AG09319 (cell line): ENCODE data around the gene ARHGEF11.

Source experiments
- DNase-seq: peaks from one replicate; pipeline ENCODE4 v3.0.0-alpha.2; 2010; ENCODE audit warnings: low read depth; ENCODE audit errors: extremely low read depth
- TF ChIP-seq, protein P1 (sequence below): IDR thresholded peaks from 2 replicates; pipeline ENCODE4 v1.5.1; 2011; ENCODE audit warnings: low read depth, mild to moderate bottlenecking, inconsistent platforms, low read length, moderate library complexity

Gene ARHGEF11

DNA sequence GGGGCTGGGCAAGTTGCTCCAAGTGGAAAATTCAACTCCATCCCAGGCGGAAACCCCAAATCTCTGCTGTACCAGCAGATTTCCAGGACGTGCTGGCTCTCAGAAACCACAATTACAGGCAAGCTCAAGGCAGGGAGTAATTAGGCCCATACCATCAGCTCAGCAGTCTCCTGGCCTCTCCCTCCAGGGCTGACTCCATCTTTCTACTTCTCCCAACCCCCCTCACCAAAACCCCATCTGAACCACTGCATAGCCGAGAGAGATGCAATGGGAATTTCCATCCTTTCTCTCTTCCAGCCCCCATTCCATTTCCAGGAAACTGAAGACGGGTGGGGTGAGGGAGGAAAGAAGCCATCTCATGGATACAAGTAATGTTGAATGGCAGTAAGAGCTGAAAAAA lies 41.2 kb downstream of the ARHGEF11 start:
- no peak for DNase-seq
- TF ChIP-seq, protein P1, sequence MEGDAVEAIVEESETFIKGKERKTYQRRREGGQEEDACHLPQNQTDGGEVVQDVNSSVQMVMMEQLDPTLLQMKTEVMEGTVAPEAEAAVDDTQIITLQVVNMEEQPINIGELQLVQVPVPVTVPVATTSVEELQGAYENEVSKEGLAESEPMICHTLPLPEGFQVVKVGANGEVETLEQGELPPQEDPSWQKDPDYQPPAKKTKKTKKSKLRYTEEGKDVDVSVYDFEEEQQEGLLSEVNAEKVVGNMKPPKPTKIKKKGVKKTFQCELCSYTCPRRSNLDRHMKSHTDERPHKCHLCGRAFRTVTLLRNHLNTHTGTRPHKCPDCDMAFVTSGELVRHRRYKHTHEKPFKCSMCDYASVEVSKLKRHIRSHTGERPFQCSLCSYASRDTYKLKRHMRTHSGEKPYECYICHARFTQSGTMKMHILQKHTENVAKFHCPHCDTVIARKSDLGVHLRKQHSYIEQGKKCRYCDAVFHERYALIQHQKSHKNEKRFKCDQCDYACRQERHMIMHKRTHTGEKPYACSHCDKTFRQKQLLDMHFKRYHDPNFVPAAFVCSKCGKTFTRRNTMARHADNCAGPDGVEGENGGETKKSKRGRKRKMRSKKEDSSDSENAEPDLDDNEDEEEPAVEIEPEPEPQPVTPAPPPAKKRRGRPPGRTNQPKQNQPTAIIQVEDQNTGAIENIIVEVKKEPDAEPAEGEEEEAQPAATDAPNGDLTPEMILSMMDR: no peak

DNA sequence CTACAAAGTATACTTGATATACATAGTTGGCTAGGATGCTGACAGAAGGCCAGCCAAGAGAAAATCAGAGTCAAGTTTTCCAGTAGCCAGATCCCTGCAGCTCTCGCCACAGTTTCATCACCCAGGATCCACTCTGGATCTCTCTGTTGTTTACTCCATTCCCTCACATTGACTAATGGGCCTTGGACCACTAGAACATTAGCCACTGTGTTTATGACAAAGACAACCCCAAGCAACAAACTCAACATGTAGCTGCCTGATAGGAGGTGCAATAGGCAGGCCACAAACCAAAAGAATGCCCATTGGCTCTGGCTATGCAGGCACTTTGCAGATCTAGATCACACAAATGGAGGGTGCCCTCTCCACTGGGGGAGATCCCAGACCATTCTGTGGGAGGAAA lies 44.2 kb downstream of the ARHGEF11 start:
- DNase-seq: no peak
- TF ChIP-seq, protein P1: no peak

DNA sequence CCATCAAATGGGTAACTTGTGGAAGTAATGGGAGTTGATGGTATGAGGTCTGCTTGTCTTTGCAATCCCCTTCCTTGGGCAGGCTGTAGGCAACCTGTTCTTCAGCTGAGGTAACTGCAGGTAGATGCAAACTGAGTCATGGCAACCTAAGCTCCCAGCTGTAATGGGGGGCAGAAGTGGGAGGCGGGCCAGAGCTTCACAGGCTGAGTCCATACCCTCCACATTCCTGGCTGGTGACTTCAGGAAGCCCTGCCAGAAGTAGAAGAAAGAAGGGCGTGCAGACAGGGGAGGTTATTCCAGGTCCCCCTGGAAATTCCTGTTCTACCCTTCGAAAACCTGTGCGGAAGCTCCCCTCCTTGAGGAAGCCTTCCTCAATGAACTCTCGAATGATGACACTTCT lies 44.9 kb downstream of the ARHGEF11 start:
- TF ChIP-seq, protein P1: no peak
- no peak for DNase-seq

DNA sequence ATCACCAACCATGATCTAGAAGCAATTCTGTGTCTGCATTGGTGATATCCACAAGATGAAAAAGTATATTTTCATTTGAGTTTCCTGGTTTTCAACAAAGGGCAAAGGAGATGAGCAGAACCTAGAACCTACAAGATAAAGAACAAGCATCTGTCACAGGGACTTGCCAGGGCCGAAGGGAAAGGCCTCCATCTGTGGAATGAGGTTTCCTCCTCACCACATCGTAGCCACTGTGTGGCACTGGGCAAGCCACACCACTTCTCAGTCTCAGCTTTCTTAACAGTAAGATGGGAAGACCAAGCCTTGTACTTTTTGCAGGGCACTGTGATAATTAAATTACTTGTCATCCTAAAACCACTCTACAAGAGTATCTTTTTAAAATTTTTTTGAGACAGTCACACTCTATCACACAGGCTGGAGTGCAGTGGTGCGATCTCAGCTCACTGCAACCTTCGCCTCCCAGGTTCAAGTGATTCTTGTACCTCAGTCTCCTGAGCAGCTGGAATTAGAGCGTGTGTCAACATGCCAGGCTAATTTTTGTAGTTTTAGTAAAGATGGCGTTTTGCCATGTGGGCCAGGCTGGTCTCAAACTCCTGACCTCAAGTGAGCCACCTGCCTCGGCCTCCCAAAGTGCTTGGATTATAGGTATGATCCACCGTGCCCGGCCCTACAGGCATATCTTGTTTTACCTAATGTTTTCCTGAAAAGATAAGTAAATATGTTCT lies 45.8 kb downstream of the ARHGEF11 start:
- no peak for DNase-seq
- TF ChIP-seq, protein P1: no peak

DNA sequence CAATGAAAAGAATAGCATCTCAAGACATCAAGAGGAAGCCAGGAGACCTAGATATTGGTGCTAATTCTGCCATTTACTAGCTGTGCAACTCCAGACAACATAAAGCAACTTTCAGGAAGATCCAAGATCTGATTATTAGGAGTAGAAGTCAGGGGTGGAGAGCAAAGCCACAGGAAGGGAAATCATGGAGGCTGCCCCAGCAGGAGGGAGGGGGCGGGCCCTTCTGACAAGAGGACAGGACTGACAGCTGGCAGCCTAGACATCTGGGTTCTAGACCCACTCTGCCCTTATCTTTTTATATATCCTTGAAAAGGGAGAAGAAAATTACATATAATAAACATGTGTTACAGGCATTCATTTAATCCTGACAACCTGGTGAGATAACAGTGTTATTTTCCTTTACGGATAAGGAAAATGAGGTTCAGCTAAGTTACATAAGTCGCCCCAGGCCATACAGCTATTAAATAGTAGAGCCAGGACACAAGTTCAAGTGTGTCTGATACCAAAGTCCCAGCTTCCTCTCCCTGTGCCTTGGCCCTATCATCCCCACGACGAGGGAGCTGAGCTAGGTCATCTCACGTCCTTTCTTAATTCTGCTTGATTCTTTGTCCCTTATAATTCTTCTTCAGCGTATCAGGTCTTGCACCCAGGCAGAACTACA lies 46.6 kb downstream of the ARHGEF11 start:
- DNase-seq: no peak
- TF ChIP-seq, protein P1: no peak

DNA sequence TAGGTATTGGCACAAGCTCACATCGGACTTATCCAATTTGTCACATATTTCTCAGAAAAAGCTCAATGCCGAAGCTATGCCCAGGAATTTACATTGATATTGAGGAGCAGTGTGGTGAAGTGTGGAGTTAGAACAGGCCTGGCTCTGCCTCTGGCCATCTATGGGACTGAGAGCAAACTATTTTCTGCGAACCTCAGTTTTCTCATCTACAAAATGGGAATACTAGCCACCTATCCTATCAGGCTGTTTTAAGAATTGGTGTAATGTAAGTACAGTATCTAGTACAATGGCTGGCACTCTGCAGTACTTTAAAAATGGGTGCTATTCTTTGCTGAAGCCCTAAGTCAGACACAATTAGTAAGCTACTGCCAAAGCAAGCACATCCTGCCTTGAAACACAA lies 47.2 kb downstream of the ARHGEF11 start:
- no peak for DNase-seq
- TF ChIP-seq, protein P1: no peak

DNA sequence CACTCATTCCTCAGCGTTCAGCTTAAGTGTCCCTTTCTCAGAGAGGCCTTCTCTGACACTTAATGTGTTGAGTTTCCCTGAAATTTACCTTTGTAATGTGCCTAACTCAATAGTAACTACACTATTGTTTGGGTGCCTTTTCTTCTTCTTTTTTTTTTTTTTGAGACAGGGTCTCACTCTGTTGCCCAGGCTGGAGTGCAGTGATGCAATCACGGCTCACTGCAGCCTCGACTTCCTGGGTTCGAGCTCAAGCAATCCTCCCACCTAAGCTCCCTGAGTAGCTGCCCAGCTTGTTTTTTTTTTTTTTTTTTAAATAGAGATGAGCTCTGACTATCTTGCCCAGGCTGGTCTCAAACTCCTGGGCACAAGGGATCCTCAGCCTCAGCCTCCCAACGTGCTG lies 50.1 kb downstream of the ARHGEF11 start:
- TF ChIP-seq, protein P1: no peak

More for the DNA sequence above, 50.1 kb downstream of the ARHGEF11 start:
- DNase-seq: no peak
